SJCRH30 (cell line): Measurements from ENCODE around the gene TRIOBP. TPM values are rescaled to one million over a fixed set of nuclear protein-coding genes. Genes with fewer than 3 reads are reported as not detected.
A peak's percentile ranks its signal among the peaks of the same experiment; 100 is the strongest.
"Not testable (repeated sequence)": the region's sequence is repeated elsewhere in the genome, so short reads cannot be mapped to it uniquely, and the experiment has no call there.

Experiments
- DNase-seq, 2 experiments: peaks; one replicate each; pipeline ENCODE4 v3.0.0-alpha.2; 2015 to 2020
- H3K27ac ChIP-seq: fragments of 250-450 bp; sonication (Bioruptor Pico); 2 replicates; pipeline ENCODE4 v1.5.1; 2020; ENCODE audit warnings: mild to moderate bottlenecking, moderate library complexity
- H3K27me3 ChIP-seq: fragments of 250-450 bp; sonication (Bioruptor Pico); 2 replicates; pipeline ENCODE4 v1.5.1; 2020; ENCODE audit warnings: mild to moderate bottlenecking, moderate library complexity
- H3K36me3 ChIP-seq: fragments of 250-450 bp; sonication (Bioruptor Pico); 2 replicates; pipeline ENCODE4 v1.5.1; 2020; ENCODE audit warnings: mild to moderate bottlenecking, moderate library complexity
- H3K4me1 ChIP-seq: fragments of 250-450 bp; sonication (Bioruptor Pico); 2 replicates; pipeline ENCODE4 v1.5.1; 2020; ENCODE audit warnings: mild to moderate bottlenecking, moderate library complexity
- H3K4me3 ChIP-seq: fragments of 250-450 bp; sonication (Bioruptor Pico); 2 replicates; pipeline ENCODE4 v1.5.1; 2020; ENCODE audit warnings: mild to moderate bottlenecking, moderate library complexity
- H3K9me3 ChIP-seq: fragments of 250-450 bp; sonication (Bioruptor Pico); replicated peaks from 2 replicates; pipeline ENCODE4 v1.5.1; 2020; ENCODE audit warnings: mild to moderate bottlenecking, moderate library complexity
- total RNA-seq: library from RNA; depleted of rRNA; stranded (reverse); fragments of >200 nt; shearing (Covaris generic); gene quantifications from 2 replicates; pipeline ENCODE4 v1.2.3, GENCODE V29; 2014; rRNA removed

Gene TRIOBP
- total RNA-seq, result 16.8 and 17.0 TPM in 2 replicates

- H3K36me3 ChIP-seq, result peaks cover under 1% of the 10 kb centered on the region; the same call in 1 of the 2 replicates
- no peaks in the 10 kb centered on the region for H3K9me3 ChIP-seq
- no peak within 1 kb of the TSS for H3K27ac ChIP-seq
- H3K27me3 ChIP-seq, result no peaks in the 10 kb centered on the region
- DNase-seq, result peak; percentile 98 to 99
- H3K4me3 ChIP-seq, result peak within 1 kb of the TSS; percentile 47
- no peaks in the 10 kb centered on the region for H3K4me1 ChIP-seq
Measured at GRCh38 chr22:37696657-37697537, at the start of gene TRIOBP. TRIOBP (plus strand) TSS chr22:37697048; CDS start chr22:37701366, 4,318 bp downstream.

- H3K27me3 ChIP-seq, result no peaks in the 10 kb centered on the region
- H3K36me3 ChIP-seq, result no peaks in the 10 kb centered on the region; the same call in 1 of the 2 replicates
- H3K9me3 ChIP-seq, result no peaks in the 10 kb centered on the region
- H3K4me1 ChIP-seq, result 0 out of 2 replicates have a peak, but pooled peaks cover 7% of the 10 kb centered on the region
- no peak overlapping the region; the same call in 1 of the 2 replicates for H3K27ac ChIP-seq
- DNase-seq, result no peak
- H3K4me3 ChIP-seq, result no peak overlapping the region
Measured at GRCh38 chr22:37647317-37647716, 49.5 kb upstream of the TRIOBP start.

GRCh38 chr22:37647928-37648327 is 48.9 kb upstream of the TRIOBP start:
- 0 out of 2 replicates have a peak, but pooled peaks cover 7% of the 10 kb centered on the region for H3K4me1 ChIP-seq
- no peaks in the 10 kb centered on the region for H3K9me3 ChIP-seq
- H3K36me3 ChIP-seq, result no peaks in the 10 kb centered on the region; the same call in 1 of the 2 replicates
- no peak overlapping the region for H3K4me3 ChIP-seq
- peak; percentile 39 to 49 for DNase-seq
- no peaks in the 10 kb centered on the region for H3K27me3 ChIP-seq
- peak overlapping the region; percentile 29; the same call in 1 of the 2 replicates for H3K27ac ChIP-seq

- H3K36me3 ChIP-seq, result no peaks in the 10 kb centered on the region; the same call in 1 of the 2 replicates
- no peak overlapping the region for H3K27ac ChIP-seq
- DNase-seq, result no peak
- H3K27me3 ChIP-seq, result no peaks in the 10 kb centered on the region
- no peak overlapping the region for H3K4me3 ChIP-seq
- 0 out of 2 replicates have a peak, but pooled peaks cover 7% of the 10 kb centered on the region for H3K4me1 ChIP-seq
- no peaks in the 10 kb centered on the region for H3K9me3 ChIP-seq
Measured at GRCh38 chr22:37650463-37651136, 46.2 kb upstream of the TRIOBP start.

- no peak for DNase-seq
- Histone ChIP-seq H3K9me3 (no peaks in the 10 kb centered on the region), H3K27ac (no peak overlapping the region), H3K4me3 (no peak overlapping the region), H3K36me3 (no peaks in the 10 kb centered on the region; the same call in 1 of the 2 replicates), H3K4me1 (peaks cover 6% of the 10 kb centered on the region), H3K27me3 (no peaks in the 10 kb centered on the region)
Measured at GRCh38 chr22:37654563-37655251, 42.1 kb upstream of the TRIOBP start.

GRCh38 chr22:37655252-37655563 is 41.6 kb upstream of the TRIOBP start:
- no peaks in the 10 kb centered on the region for H3K27me3 ChIP-seq
- DNase-seq, result no peak
- no peaks in the 10 kb centered on the region for H3K9me3 ChIP-seq
- H3K4me3 ChIP-seq, result no peak overlapping the region
- no peaks in the 10 kb centered on the region; the same call in 1 of the 2 replicates for H3K36me3 ChIP-seq
- H3K4me1 ChIP-seq, result peaks cover 9% of the 10 kb centered on the region
- H3K27ac ChIP-seq, result no peak overlapping the region

- not testable (repeated sequence) for H3K27me3 ChIP-seq, DNase-seq, H3K9me3 ChIP-seq, H3K27ac ChIP-seq, H3K4me3 ChIP-seq, H3K36me3 ChIP-seq
- peaks cover 21% of the 10 kb centered on the region for H3K4me1 ChIP-seq
Measured at GRCh38 chr22:37656583-37656982, 40.3 kb upstream of the TRIOBP start.

- H3K9me3 ChIP-seq, result no peaks in the 10 kb centered on the region
- peaks cover 28% of the 10 kb centered on the region for H3K4me1 ChIP-seq
- no peaks in the 10 kb centered on the region for H3K27me3 ChIP-seq
- H3K36me3 ChIP-seq, result no peaks in the 10 kb centered on the region
- peak overlapping the region; percentile 34 for H3K27ac ChIP-seq
- DNase-seq, result peak in 1 of 2 experiments; percentile 40
- H3K4me3 ChIP-seq, result peak overlapping the region; percentile 68
Measured at GRCh38 chr22:37657590-37658132, 39.2 kb upstream of the TRIOBP start.

- no peaks in the 10 kb centered on the region for H3K36me3 ChIP-seq
- peak within 1 kb of the TSS; percentile 68 for H3K4me3 ChIP-seq
- H3K27me3 ChIP-seq, result no peaks in the 10 kb centered on the region
- H3K4me1 ChIP-seq, result peaks cover 28% of the 10 kb centered on the region
- no peaks in the 10 kb centered on the region for H3K9me3 ChIP-seq
- DNase-seq, result peak; percentile 99
- H3K27ac ChIP-seq, result peak within 1 kb of the TSS; percentile 34
Measured at GRCh38 chr22:37658133-37659065, 38.4 kb upstream of the TRIOBP start, which contains the start of gene PDXP. PDXP (plus strand) TSS chr22:37658723; CDS start chr22:37658783, 60 bp downstream.

GRCh38 chr22:37659066-37659896 is 37.6 kb upstream of the TRIOBP start:
- Histone ChIP-seq H3K9me3 (no peaks in the 10 kb centered on the region), H3K27ac (peak overlapping the region; percentile 6; the same call in 1 of the 2 replicates), H3K4me3 (peak overlapping the region; percentile 68), H3K4me1 (peaks cover 28% of the 10 kb centered on the region), H3K27me3 (no peaks in the 10 kb centered on the region), H3K36me3 (no peaks in the 10 kb centered on the region)
- no peak for DNase-seq

GRCh38 chr22:37659897-37660708 is 36.7 kb upstream of the TRIOBP start:
- Histone ChIP-seq H3K4me1 (peaks cover 28% of the 10 kb centered on the region), H3K9me3 (no peaks in the 10 kb centered on the region), H3K27ac (no peak overlapping the region), H3K4me3 (peak overlapping the region; percentile 68), H3K27me3 (no peaks in the 10 kb centered on the region), H3K36me3 (peaks cover 3% of the 10 kb centered on the region; the same call in 1 of the 2 replicates)
- DNase-seq, result no peak

- no peaks in the 10 kb centered on the region for H3K9me3 ChIP-seq
- peak overlapping the region; percentile 80 for H3K27ac ChIP-seq
- DNase-seq, result no peak
- H3K27me3 ChIP-seq, result no peaks in the 10 kb centered on the region
- H3K4me3 ChIP-seq, result peak overlapping the region; percentile 17; the same call in 1 of the 2 replicates
- peaks cover 5% of the 10 kb centered on the region; the same call in 1 of the 2 replicates for H3K36me3 ChIP-seq
- peaks cover 28% of the 10 kb centered on the region for H3K4me1 ChIP-seq
Measured at GRCh38 chr22:37660709-37661045, 36.2 kb upstream of the TRIOBP start.
